A549 (cell line): ENCODE measurements around the gene PCDH9. TPM values are rescaled to one million over a fixed set of nuclear protein-coding genes. Genes with fewer than 3 reads are reported as not detected.

ENCODE experiments used
- ATAC-seq, 2 experiments: fragments of 200-7000 bp in 1 of 2; fragments of >200 bp in 1 of 2; cut with Nextera tagmentation in 1 of 2; cut with Tn5 transposase in 1 of 2; 3 replicates each; pipeline versions ENCODE4 v1.8.0 to v1.9.1; 2018 to 2020; ENCODE audit warnings: mild to moderate bottlenecking in 1 of 2, moderate library complexity in 1 of 2
- CTCF ChIA-PET: fragments of 300-600 bp; sonication (Branson Sonifier 250); formaldehyde crosslinking; extraction: SDS; loops from one replicate; lab custom pipeline; 2021; ENCODE audit warnings: antibody characterized with exemption, inconsistent platforms; lab: Yijun Ruan, JAX
- POLR2A ChIA-PET: fragments of 350-600 bp; formaldehyde crosslinking; extraction: SDS; loops from one replicate; lab custom pipeline; 2021; ENCODE audit warnings: antibody characterized with exemption, inconsistent platforms; lab: Yijun Ruan, JAX
- DNase-seq, 2 experiments: peaks; one replicate each; pipeline versions ENCODE4 v3.0.0 to v3.0.0-alpha.2; 2011 to 2016; ENCODE audit warnings: low read depth in 1 of 2, low spot score in 1 of 2
- FAIRE-seq: peaks from 2 replicates; lab custom pipeline; 2011; peaks lifted over from hg19 to GRCh38; lab: Jason Lieb, UNC
- H3K27ac ChIP-seq, 2 experiments: fragments of >200 bp; sonication (Bioruptor Twin); formaldehyde crosslinking; 3 replicates each; pipeline ENCODE4 v1.5.1; 2016 to 2017
- H3K4me1 ChIP-seq: fragments of >200 bp; sonication (Bioruptor Twin); formaldehyde crosslinking; 3 replicates; pipeline ENCODE4 v1.6.1; 2016
- H3K4me2 ChIP-seq: fragments of >200 bp; sonication (Bioruptor Twin); formaldehyde crosslinking; 3 replicates; pipeline ENCODE4 v1.6.1; 2016
- H3K4me3 ChIP-seq: fragments of >200 bp; sonication (Bioruptor Twin); formaldehyde crosslinking; 3 replicates; pipeline ENCODE4 v1.5.1; 2016
- H3K9me3 ChIP-seq: fragments of >200 bp; sonication (Bioruptor Twin); formaldehyde crosslinking; 3 replicates; pipeline ENCODE4 v1.6.1; 2016
- CBX2 ChIP-seq: fragments of 200-600 bp; sonication (generic); IDR thresholded peaks from 2 replicates; pipeline ENCODE4 v1.6.1; 2016; ENCODE audit warnings: low read depth, mild to moderate bottlenecking, borderline replicate concordance
- CBX8 ChIP-seq: fragments of 200-600 bp; sonication (generic); IDR thresholded peaks from 2 replicates; pipeline ENCODE4 v1.6.1; 2016
- CEBPB ChIP-seq, 2 experiments: fragments of >200 bp in 1 of 2; sonication (Bioruptor Twin) in 1 of 2; formaldehyde crosslinking in 1 of 2; IDR thresholded peaks; 2 replicates each; pipeline ENCODE4 v1.6.1; 2012 to 2016
- CHD4 ChIP-seq: fragments of 200-600 bp; sonication (generic); IDR thresholded peaks from 2 replicates; pipeline ENCODE4 v1.6.1; 2016; ENCODE audit warnings: antibody characterized with exemption, mild to moderate bottlenecking, borderline replicate concordance
- EHF ChIP-seq: fragments of 250-450 bp; sonication (Bioruptor Pico); IDR thresholded peaks from 2 replicates; pipeline ENCODE4 v1.5.0; 2020; ENCODE audit warnings: mild to moderate bottlenecking
- EP300 ChIP-seq, 2 experiments: fragments of >200 bp; sonication (Bioruptor Twin); formaldehyde crosslinking; IDR thresholded peaks; 2 replicates in 1 of 2; 3 replicates in 1 of 2; pipeline ENCODE4 v1.6.1; 2016 to 2017
- HOXA7 ChIP-seq: fragments of 250-450 bp; sonication (Bioruptor Pico); IDR thresholded peaks from 2 replicates; pipeline ENCODE4 v1.5.0; 2020; ENCODE audit warnings: mild to moderate bottlenecking, moderate library complexity
- HOXB13 ChIP-seq: fragments of 250-450 bp; sonication (Bioruptor Pico); IDR thresholded peaks from 2 replicates; pipeline ENCODE4 v1.5.0; 2020; ENCODE audit warnings: low read depth, mild to moderate bottlenecking, moderate library complexity
- KDM1A ChIP-seq: fragments of 200-600 bp; sonication (generic); IDR thresholded peaks from 2 replicates; pipeline ENCODE4 v1.6.1; 2016; ENCODE audit warnings: low read depth, mild to moderate bottlenecking
- MAZ ChIP-seq: fragments of 150-350 bp; IDR thresholded peaks from 2 replicates; pipeline ENCODE4 v1.6.1; 2014; ENCODE audit warnings: antibody characterized with exemption, low read depth, low read length, borderline replicate concordance
- MYC ChIP-seq: IDR thresholded peaks from 2 replicates; pipeline ENCODE4 v1.6.1; 2012; ENCODE audit warnings: mild to moderate bottlenecking, inconsistent platforms, low read length, improper control_type of control experiment, borderline replicate concordance
- NPAS2 ChIP-seq: fragments of 250-450 bp; sonication (Bioruptor Pico); IDR thresholded peaks from 2 replicates; pipeline ENCODE4 v1.8.0; 2022; ENCODE audit warnings: mild to moderate bottlenecking, moderate library complexity, borderline replicate concordance
- NR3C1 ChIP-seq: fragments of >200 bp; sonication (Bioruptor Twin); formaldehyde crosslinking; IDR thresholded peaks from 3 replicates; pipeline ENCODE4 v1.6.1; 2017
- PHF8 ChIP-seq: fragments of 200-600 bp; sonication (generic); IDR thresholded peaks from 2 replicates; pipeline ENCODE4 v1.6.1; 2016; ENCODE audit warnings: low read depth, mild to moderate bottlenecking, antibody characterized with exemption, moderate library complexity, borderline replicate concordance
- RAD21 ChIP-seq, 2 experiments: fragments of >200 bp in 1 of 2; sonication (Bioruptor Twin) in 1 of 2; formaldehyde crosslinking in 1 of 2; IDR thresholded peaks in 1 of 2; conservative IDR thresholded peaks in 1 of 2; 2 replicates in 1 of 2; 3 replicates in 1 of 2; pipeline ENCODE4 v1.6.1; 2012 to 2018; ENCODE audit warnings: inconsistent platforms in 1 of 2
- RARB ChIP-seq: fragments of 250-450 bp; sonication (Bioruptor Pico); IDR thresholded peaks from 2 replicates; pipeline ENCODE4 v1.8.0; 2021; ENCODE audit warnings: mild to moderate bottlenecking, moderate library complexity
- RFX5 ChIP-seq: fragments of 450-650 bp; IDR thresholded peaks from 2 replicates; pipeline ENCODE4 v1.7.1; 2014; ENCODE audit warnings: antibody characterized with exemption, mild to moderate bottlenecking, moderate library complexity
- RNF2 ChIP-seq: fragments of 200-600 bp; sonication (generic); IDR thresholded peaks from 2 replicates; pipeline ENCODE4 v1.6.1; 2016; ENCODE audit warnings: low read depth, mild to moderate bottlenecking, antibody characterized with exemption, moderate library complexity, borderline replicate concordance
- SMC3 ChIP-seq: fragments of >200 bp; sonication (Bioruptor Twin); formaldehyde crosslinking; IDR thresholded peaks from 3 replicates; pipeline ENCODE4 v1.6.1; 2018; ENCODE audit warnings: inconsistent platforms
- SREBF2 ChIP-seq: fragments of 450-650 bp; IDR thresholded peaks from 2 replicates; pipeline ENCODE4 v1.6.1; 2014; ENCODE audit warnings: mild to moderate bottlenecking, moderate library complexity
- USF2 ChIP-seq: fragments of 450-650 bp; IDR thresholded peaks from 2 replicates; pipeline ENCODE4 v1.6.1; 2014; ENCODE audit warnings: antibody characterized with exemption
- ZSCAN20 ChIP-seq: fragments of 250-450 bp; sonication (Bioruptor Pico); IDR thresholded peaks from 2 replicates; pipeline ENCODE4 v1.8.0; 2022; ENCODE audit warnings: mild to moderate bottlenecking, moderate library complexity
- WGBS: methylation state at CpG from one replicate; pipeline ENCODE4 v1.1.6; 2017; ENCODE audit errors: missing lambda C conversion rate; 5-methylcytosine and 5-hydroxymethylcytosine counted together
- polyA plus RNA-seq, 4 experiments: library from polyadenylated mRNA; depleted of rRNA in 3 of 4; stranded (reverse); fragments of >200 nt; fragmentation: RNase III in 1 of 4; extraction: RNeasy Plus Mini Kit Qiagen cat#74134 plus additional on column Dnase treatment in 1 of 4; gene quantifications; 2 replicates in 3 of 4; 3 replicates in 1 of 4; pipeline ENCODE4 v1.2.3, GENCODE V29; 2011 to 2017
- TF ChIP-seq, protein P1 (sequence below): fragments of 250-450 bp; sonication (Bioruptor Pico); IDR thresholded peaks from 2 replicates; pipeline ENCODE4 v1.5.0; 2021; ENCODE audit warnings: mild to moderate bottlenecking, moderate library complexity, borderline replicate concordance
- TF ChIP-seq, protein P2 (sequence below): IDR thresholded peaks from 2 replicates; pipeline ENCODE4 v1.6.1; 2012

The PCDH9 gene
- polyA plus RNA-seq, 2 of the 4 experiments (the other 2 are of a cell fraction), result 16.0 to 29.5 TPM

GRCh38 chr13:66992183-66992582, 238.0 kb downstream of the PCDH9 start:
- FAIRE-seq, result no peak
- peak overlapping the region; percentile 79 to 80 for H3K27ac ChIP-seq
- WGBS, result 22% methylated on average over 3 of the region's 3 CpGs
- POLR2A ChIA-PET, result no interaction called here
- peaks cover 44% of the 10 kb centered on the region for H3K4me1 ChIP-seq
- H3K4me3 ChIP-seq, result 0 out of 3 replicates have a peak overlapping the region, but pooled peaks have one; percentile 8
- H3K4me2 ChIP-seq, result peak overlapping the region; percentile 82
- TF ChIP-seq RARB (no peak), SMC3 (peak; percentile 21; the same call in 2 of the 3 replicates), RAD21 (conservative IDR thresholded peaks at IDR 0.05 in 1 of 2, IDR thresholded peaks at IDR 0.05 in 1 of 2) (peak; percentile 39 to 48; a peak in 4 of 5 replicates), EHF (no peak), NPAS2 (CRISPR knock-in tag) (no peak), CBX8 (no peak), PHF8 (no peak), KDM1A (no peak), SREBF2 (no peak), HOXB13 (CRISPR knock-in tag) (no peak), CEBPB (IDR thresholded peaks at IDR 0.05) (peak in 1 of 2 experiments; percentile 73; a peak in 2 of 4 replicates), CHD4 (no peak), ZSCAN20 (CRISPR knock-in tag) (no peak), MAZ (no peak), MYC (no peak)
- TF ChIP-seq, protein P1, sequence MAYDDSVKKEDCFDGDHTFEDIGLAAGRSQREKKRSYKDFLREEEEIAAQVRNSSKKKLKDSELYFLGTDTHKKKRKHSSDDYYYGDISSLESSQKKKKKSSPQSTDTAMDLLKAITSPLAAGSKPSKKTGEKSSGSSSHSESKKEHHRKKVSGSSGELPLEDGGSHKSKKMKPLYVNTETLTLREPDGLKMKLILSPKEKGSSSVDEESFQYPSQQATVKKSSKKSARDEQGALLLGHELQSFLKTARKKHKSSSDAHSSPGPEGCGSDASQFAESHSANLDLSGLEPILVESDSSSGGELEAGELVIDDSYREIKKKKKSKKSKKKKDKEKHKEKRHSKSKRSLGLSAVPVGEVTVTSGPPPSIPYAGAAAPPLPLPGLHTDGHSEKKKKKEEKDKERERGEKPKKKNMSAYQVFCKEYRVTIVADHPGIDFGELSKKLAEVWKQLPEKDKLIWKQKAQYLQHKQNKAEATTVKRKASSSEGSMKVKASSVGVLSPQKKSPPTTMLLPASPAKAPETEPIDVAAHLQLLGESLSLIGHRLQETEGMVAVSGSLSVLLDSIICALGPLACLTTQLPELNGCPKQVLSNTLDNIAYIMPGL (CRISPR knock-in tag), result no peak
- TF ChIP-seq, all 56 proteins: peak for 3
- no peaks in the 10 kb centered on the region for H3K9me3 ChIP-seq
- CTCF ChIA-PET, result no interaction called here
- DNase-seq, result peak in 1 of 2 experiments; percentile 75
- ATAC-seq, result peak in 1 of 2 experiments; percentile 25; a peak in 2 of 6 replicates

DNA sequence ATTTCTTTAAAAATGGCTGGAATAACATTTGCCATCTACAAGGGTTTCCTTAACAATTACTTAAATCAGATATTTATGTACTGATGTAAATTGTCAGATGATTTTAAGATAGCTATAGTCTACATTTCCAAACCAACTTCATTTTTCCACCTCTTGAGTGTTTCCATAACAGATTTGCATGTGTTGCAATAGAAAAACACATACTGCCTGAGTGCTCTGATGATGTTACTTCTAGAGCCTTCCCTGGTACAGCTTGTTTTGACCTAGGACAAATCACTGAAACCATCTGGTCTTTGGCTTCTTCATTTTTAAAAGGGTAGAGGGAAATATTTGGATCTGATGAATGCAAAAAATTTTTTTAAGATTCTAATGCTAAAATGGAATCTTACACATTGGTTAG, 245.9 kb downstream of the PCDH9 start:
- TF ChIP-seq NR3C1 (no peak), HOXB13 (CRISPR knock-in tag) (no peak), USF2 (no peak), ZSCAN20 (CRISPR knock-in tag) (no peak), HOXA7 (CRISPR knock-in tag) (no peak), SREBF2 (no peak), EP300 (IDR thresholded peaks at IDR 0.05) (no peak), RNF2 (no peak), CBX2 (no peak)
- DNase-seq (no peak), FAIRE-seq (no peak), ATAC-seq (no peak)
- ChIA-PET CTCF (no interaction called here), POLR2A (no interaction called here)
- no peaks in the 10 kb centered on the region for H3K4me1 ChIP-seq
- no peak overlapping the region for H3K4me3 ChIP-seq
- no peak overlapping the region for H3K4me2 ChIP-seq
- no peaks in the 10 kb centered on the region; the same call in 2 of the 3 replicates for H3K9me3 ChIP-seq
- H3K27ac ChIP-seq, result no peak overlapping the region

GRCh38 chr13:66981912-66982311, 248.2 kb downstream of the PCDH9 start:
- H3K4me1 ChIP-seq, result no peaks in the 10 kb centered on the region
- no peaks in the 10 kb centered on the region; the same call in 2 of the 3 replicates for H3K9me3 ChIP-seq
- no peak overlapping the region for H3K4me2 ChIP-seq
- TF ChIP-seq RFX5 (no peak), SREBF2 (no peak), PHF8 (no peak), HOXB13 (CRISPR knock-in tag) (no peak)
- TF ChIP-seq, protein P2, sequence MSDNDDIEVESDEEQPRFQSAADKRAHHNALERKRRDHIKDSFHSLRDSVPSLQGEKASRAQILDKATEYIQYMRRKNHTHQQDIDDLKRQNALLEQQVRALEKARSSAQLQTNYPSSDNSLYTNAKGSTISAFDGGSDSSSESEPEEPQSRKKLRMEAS, result no peak
- TF ChIP-seq, protein P1 (CRISPR knock-in tag), result no peak
- TF ChIP-seq, all 56 proteins: peak for 0
- ChIA-PET POLR2A (no interaction called here), CTCF (no interaction called here)
- ATAC-seq, result no peak
- Histone ChIP-seq H3K27ac (no peak overlapping the region), H3K4me3 (no peak overlapping the region)
- FAIRE-seq, result no peak
- no peak for DNase-seq
- WGBS, result 92% methylated on average over 7 of the region's 7 CpGs
